Neural progenitor cell (in vitro differentiated cells): ENCODE results near the gene HPGDS.

Source experiments
- CTCF ChIP-seq: fragments of 200-600 bp; sonication (generic); IDR thresholded peaks from 2 replicates; pipeline ENCODE4 v1.5.1; 2017; ENCODE audit warnings: antibody characterized with exemption, mild to moderate bottlenecking
- EZH2 ChIP-seq: fragments of 200-600 bp; sonication (generic); IDR thresholded peaks from 2 replicates; pipeline ENCODE4 v1.6.1; 2017; ENCODE audit warnings: antibody characterized with exemption, mild to moderate bottlenecking, moderate library complexity
- EZH2phosphoT487 ChIP-seq: fragments of 200-600 bp; sonication (generic); IDR thresholded peaks from 2 replicates; pipeline ENCODE4 v1.6.1; 2017; ENCODE audit warnings: antibody characterized with exemption

GRCh38 chr4:94364527-94364926, 21.9 kb upstream of the HPGDS start:
- no peak for TF ChIP-seq CTCF
- TF ChIP-seq EZH2: no peak
- no peak for TF ChIP-seq EZH2phosphoT487
